GM23248 (cell line): Measurements from ENCODE around the gene CFAP54.

Source experiments
- EZH2 ChIP-seq: fragments of 200-600 bp; sonication (generic); IDR thresholded peaks from 2 replicates; pipeline ENCODE4 v1.6.1; 2018; ENCODE audit warnings: antibody characterized with exemption, mild to moderate bottlenecking; ENCODE audit not compliant: insufficient read depth, poor library complexity, severe bottlenecking
- EZH2phosphoT487 ChIP-seq: fragments of 200-600 bp; sonication (generic); IDR thresholded peaks from 2 replicates; pipeline ENCODE4 v1.6.1; 2018; ENCODE audit warnings: antibody characterized with exemption, moderate library complexity, mild to moderate bottlenecking, low read depth; ENCODE audit not compliant: insufficient read depth

- no peak for TF ChIP-seq EZH2
- TF ChIP-seq EZH2phosphoT487: no peak
These were observed 8.5 kb downstream of the CFAP54 start for GRCh38 chr12:96497855-96498254.
